PC-9 (cell line): Measurements from ENCODE around the gene INSIG2. TPM values are rescaled to one million over a fixed set of nuclear protein-coding genes. Genes with fewer than 3 reads are reported as not detected.
A peak's percentile ranks its signal among the peaks of the same experiment; 100 is the strongest.

Experiments
- BruUV-seq: library from RNA; stranded (reverse); fragments of 400-500 nt; replicated peaks from 2 replicates; lab custom pipeline; 2021; lab: Mats Ljungman, UMichigan
- CTCF ChIA-PET: fragments of 300-600 bp; sonication (Branson Sonifier 250); formaldehyde crosslinking; loops from one replicate; lab custom pipeline; 2022; ENCODE audit warnings: antibody characterized with exemption; lab: Charles Lee
- POLR2A ChIA-PET: fragments of 300-600 bp; sonication (Branson Sonifier 250); formaldehyde crosslinking; loops from one replicate; lab custom pipeline; 2022; ENCODE audit warnings: antibody characterized with exemption; ENCODE audit not compliant: unreplicated experiment; lab: Charles Lee
- DNase-seq, 2 experiments: peaks; one replicate each; pipeline versions ENCODE4 v3.0.0 to v3.0.0-alpha.2; 2015 to 2022; ENCODE audit warnings: mixed read lengths in 1 of 2
- H2AFZ ChIP-seq: fragments of 200-600 bp; sonication (generic); 2 replicates; pipeline ENCODE4 v1.8.1; 2017; ENCODE audit warnings: antibody characterized with exemption
- H3F3A ChIP-seq: fragments of 200-600 bp; sonication (generic); 2 replicates; pipeline ENCODE4 v1.8.1; 2017; ENCODE audit warnings: antibody characterized with exemption, mild to moderate bottlenecking, low read depth; ENCODE audit not compliant: insufficient read depth
- H3K27ac ChIP-seq: fragments of 200-600 bp; sonication (generic); 2 replicates; pipeline ENCODE4 v1.6.1; 2016; ENCODE audit warnings: mixed run types
- H3K27me3 ChIP-seq: fragments of 200-600 bp; sonication (generic); 2 replicates; pipeline ENCODE4 v1.6.1; 2016; ENCODE audit warnings: low read depth, mixed run types; ENCODE audit not compliant: insufficient read depth
- H3K36me3 ChIP-seq: fragments of 200-600 bp; sonication (generic); 2 replicates; pipeline ENCODE4 v1.6.1; 2016; ENCODE audit warnings: low read depth, mixed run types
- H3K4me1 ChIP-seq: fragments of 200-600 bp; sonication (generic); replicated peaks from 2 replicates; pipeline ENCODE4 v1.6.1; 2016; ENCODE audit warnings: mixed run types; ENCODE audit not compliant: insufficient read depth
- H3K4me2 ChIP-seq: fragments of 200-600 bp; sonication (generic); 2 replicates; pipeline ENCODE4 v1.6.1; 2017; ENCODE audit warnings: mixed run types
- H3K4me3 ChIP-seq: fragments of 200-600 bp; sonication (generic); 2 replicates; pipeline ENCODE4 v1.6.1; 2016; ENCODE audit warnings: mixed run types
- H3K79me2 ChIP-seq: fragments of 200-600 bp; sonication (generic); 2 replicates; pipeline ENCODE4 v1.6.1; 2017; ENCODE audit warnings: low read depth, mixed run types
- H3K9me2 ChIP-seq: fragments of 200-600 bp; sonication (generic); 2 replicates; pipeline ENCODE4 v1.8.1; 2017; ENCODE audit warnings: mild to moderate bottlenecking; ENCODE audit not compliant: insufficient read depth
- H3K9me3 ChIP-seq: fragments of 200-600 bp; sonication (generic); 2 replicates; pipeline ENCODE4 v1.8.1; 2016; ENCODE audit warnings: low read depth; ENCODE audit not compliant: insufficient read depth
- H4K20me1 ChIP-seq: fragments of 200-600 bp; sonication (generic); 2 replicates; pipeline ENCODE4 v1.8.1; 2017; ENCODE audit not compliant: insufficient read depth
- CTCF ChIP-seq: fragments of 200-600 bp; sonication (generic); conservative IDR thresholded peaks from 2 replicates; pipeline ENCODE4 v1.6.1; 2017; ENCODE audit warnings: mixed run types, antibody characterized with exemption, mild to moderate bottlenecking, moderate library complexity
- EZH2 ChIP-seq: fragments of 200-600 bp; sonication (generic); IDR thresholded peaks from 2 replicates; pipeline ENCODE4 v1.8.0; 2017; ENCODE audit warnings: antibody characterized with exemption, low read depth
- intact Hi-C: fragments of 100-400 bp; cut with micrococcal nuclease; formaldehyde crosslinking; loops from one replicate; pipeline ENCODE4 v1.10.0; 2022; ENCODE audit not compliant: unreplicated experiment
- total RNA-seq: library from RNA; stranded (reverse); gene quantifications from 2 replicates; pipeline ENCODE4 v1.2.3, GENCODE V29; 2021

INSIG2 gene
- total RNA-seq, 1 experiment from 2014 or later: 33.6 TPM

GRCh38 chr2:118046634-118047210, 41.5 kb upstream of the INSIG2 start:
- H3K9me2 ChIP-seq: no peaks in the 10 kb centered on the region; the same call in 1 of the 2 replicates
- H3F3A ChIP-seq: peaks cover 19% of the 10 kb centered on the region
- TF ChIP-seq CTCF (peak; percentile 88), EZH2 (no peak)
- no peaks in the 10 kb centered on the region for H3K36me3 ChIP-seq
- intact Hi-C loops: loop anchor here (1.0 to 5.0 kb wide), 11 partner anchors 15 to 809 kb away; no protein-coding TSS in a partner anchor
- peak overlapping the region; percentile 57 for H3K4me2 ChIP-seq
- peak overlapping the region; percentile 71 for H3K27ac ChIP-seq
- DNase-seq: peak in 1 of 2 experiments; percentile 62
- ChIA-PET CTCF (interaction anchor here (0.5 to 1.9 kb wide), 16 partner anchors 14 to 1695 kb away, joined by 3 to 14 read pairs (median 5); no protein-coding TSS in a partner anchor), POLR2A (interaction anchor here (0.6 to 0.7 kb wide), 5 partner anchors 40 to 1319 kb away, joined by 3 to 7 read pairs (median 5); no protein-coding TSS in a partner anchor)
- no TSS peak for BruUV-seq
- H3K4me1 ChIP-seq: peaks cover 52% of the 10 kb centered on the region
- 0 out of 2 replicates have a peak overlapping the region, but pooled peaks have one; percentile 23 for H2AFZ ChIP-seq
- H3K79me2 ChIP-seq: no peaks in the 10 kb centered on the region
- no peak overlapping the region for H3K4me3 ChIP-seq
- no peaks in the 10 kb centered on the region for H3K9me3 ChIP-seq
- no peaks in the 10 kb centered on the region for H4K20me1 ChIP-seq
- H3K27me3 ChIP-seq: no peaks in the 10 kb centered on the region

DNA sequence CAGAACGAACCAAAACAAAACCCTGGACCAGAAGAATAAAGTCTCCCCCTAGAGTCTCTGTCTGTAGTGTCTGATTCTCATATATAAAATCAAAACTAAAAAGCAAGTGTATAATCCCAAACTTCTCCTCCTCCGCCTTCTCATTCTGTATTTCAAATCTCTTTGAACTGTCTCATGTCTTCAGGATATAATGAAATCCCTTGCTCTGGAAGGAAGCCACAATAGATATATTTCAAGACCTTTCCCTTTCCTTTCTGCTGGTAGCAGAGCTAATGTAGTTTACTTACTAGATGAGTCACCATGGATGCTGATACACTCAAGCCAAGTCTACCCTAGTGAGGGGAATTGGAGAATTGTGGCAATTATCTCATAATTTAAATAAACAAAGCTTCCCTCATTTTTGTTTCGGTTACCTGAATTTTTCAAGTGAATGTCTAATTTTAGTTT, 40.9 kb upstream of the INSIG2 start:
- H3K27ac ChIP-seq: peak overlapping the region; percentile 71
- H3K9me2 ChIP-seq: no peaks in the 10 kb centered on the region; the same call in 1 of the 2 replicates
- POLR2A ChIA-PET: interaction anchor here (0.6 to 0.7 kb wide), 6 partner anchors 38 to 161 kb away, joined by 3 to 7 read pairs (median 3); no protein-coding TSS in a partner anchor
- DNase-seq: peak in 1 of 2 experiments; percentile 78
- no peak overlapping the region for H3K4me3 ChIP-seq
- H3K79me2 ChIP-seq: no peaks in the 10 kb centered on the region
- no peak for TF ChIP-seq CTCF
- TF ChIP-seq EZH2: no peak
- H3K27me3 ChIP-seq: no peaks in the 10 kb centered on the region
- peak overlapping the region; percentile 57 for H3K4me2 ChIP-seq
- H3K9me3 ChIP-seq: no peaks in the 10 kb centered on the region
- CTCF ChIA-PET: interaction anchor here (0.7 to 1.9 kb wide), 12 partner anchors 21 to 808 kb away, joined by 3 to 14 read pairs (median 4); no protein-coding TSS in a partner anchor
- H4K20me1 ChIP-seq: no peaks in the 10 kb centered on the region
- peaks cover 19% of the 10 kb centered on the region for H3F3A ChIP-seq
- BruUV-seq: no TSS peak
- no peaks in the 10 kb centered on the region for H3K36me3 ChIP-seq
- peaks cover 52% of the 10 kb centered on the region for H3K4me1 ChIP-seq
- intact Hi-C loops: loop anchor here (1.0 to 5.0 kb wide), 7 partner anchors 14 to 155 kb away; no protein-coding TSS in a partner anchor
- H2AFZ ChIP-seq: 0 out of 2 replicates have a peak overlapping the region, but pooled peaks have one; percentile 23

DNA sequence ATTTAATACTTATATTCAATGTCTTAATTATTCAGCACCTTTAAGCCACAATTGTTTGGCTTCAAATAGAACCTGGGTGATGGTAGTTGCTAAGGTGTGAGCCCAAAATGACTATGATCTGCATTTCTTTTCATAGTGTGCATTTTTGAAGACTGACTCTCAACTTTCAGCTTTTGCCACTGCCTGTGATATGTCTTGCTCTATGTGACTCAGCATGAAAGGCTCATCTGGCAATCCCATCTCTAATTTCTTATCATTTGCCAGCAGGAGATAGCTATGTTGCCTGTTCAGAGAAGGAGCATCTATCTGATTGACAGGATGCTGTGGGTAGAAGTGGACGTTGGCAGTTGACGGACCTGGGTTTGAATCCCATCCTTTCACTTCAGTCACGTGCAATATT, 39.9 kb upstream of the INSIG2 start:
- Histone ChIP-seq H3K4me3 (no peak overlapping the region), H3F3A (peaks cover 19% of the 10 kb centered on the region), H3K4me1 (peaks cover 52% of the 10 kb centered on the region), H3K9me3 (no peaks in the 10 kb centered on the region), H4K20me1 (no peaks in the 10 kb centered on the region), H3K27me3 (no peaks in the 10 kb centered on the region), H2AFZ (no peak overlapping the region), H3K4me2 (peak overlapping the region; percentile 57; the same call in 1 of the 2 replicates), H3K9me2 (no peaks in the 10 kb centered on the region; the same call in 1 of the 2 replicates), H3K36me3 (no peaks in the 10 kb centered on the region), H3K79me2 (no peaks in the 10 kb centered on the region), H3K27ac (peak overlapping the region; percentile 71)
- ChIA-PET CTCF (interaction anchor here (0.7 kb wide), 1 partner anchor 38 kb away, joined by 3 read pairs; no protein-coding TSS in a partner anchor), POLR2A (no interaction called here)
- TF ChIP-seq EZH2 (no peak), CTCF (no peak)
- no TSS peak for BruUV-seq
- DNase-seq: no peak
- intact Hi-C loops: loop anchor here (5.0 kb wide), 2 partner anchors 119 to 154 kb away; no protein-coding TSS in a partner anchor
